ENCODE measurements around the gene LOXL1. TPM values are rescaled to one million over a fixed set of nuclear protein-coding genes. Genes with fewer than 3 reads are reported as not detected.

Gene LOXL1
- total RNA-seq, 1 experiment from 2014 or later: 249 TPM

GRCh38 chr15:73955326-73955725 is 29.1 kb downstream of the LOXL1 start:
- Histone ChIP-seq H3K27ac (ENCODE audit: low read length) (peak overlapping the region; percentile 97), H3K4me1 (ENCODE audit: insufficient read depth, low read length) (peaks cover 60% of the 10 kb centered on the region), H3K9ac (ENCODE audit: low read length) (no peak overlapping the region), H3K79me2 (ENCODE audit: low read length) (peaks cover 29% of the 10 kb centered on the region), H3F3A (ENCODE audit: low read length, unreplicated experiment) (peaks cover 18% of the 10 kb centered on the region), H3K36me3 (ENCODE audit: low read depth, low read length) (peaks cover 4% of the 10 kb centered on the region), H2AFZ (ENCODE audit: low read length) (no peak overlapping the region), H4K20me1 (ENCODE audit: low read length) (no peaks in the 10 kb centered on the region), H3K4me3 (ENCODE audit: low read length) (no peak overlapping the region), H3K4me2 (ENCODE audit: low read length) (peak overlapping the region; percentile 77), H3K9me2 (replicated peaks; ENCODE audit: low read length) (no peaks in the 10 kb centered on the region), H3K9me3 (ENCODE audit: low read length) (no peaks in the 10 kb centered on the region), H3K27me3 (ENCODE audit: low read length) (no peaks in the 10 kb centered on the region)
- no TSS peak for BruUV-seq (replicated peaks)
- ATAC-seq (no peak), DNase-seq (no peak)
- ChIA-PET POLR2A (ENCODE audit: unreplicated experiment) (no interaction called here), CTCF (no interaction called here)
- intact Hi-C loops (cut with micrococcal nuclease): loop anchor here (5.0 kb wide), 1 partner anchor 58 kb away; no protein-coding TSS in a partner anchor
- TF ChIP-seq EZH2 (IDR thresholded peaks at IDR 0.05; ENCODE audit: low read length, unreplicated experiment) (no peak), CTCF (conservative IDR thresholded peaks at IDR 0.05; ENCODE audit: low read depth, low read length) (no peak), EZH2phosphoT487 (IDR thresholded peaks at IDR 0.05; ENCODE audit: borderline replicate concordance, low read length) (no peak)

GRCh38 chr15:73955861-73956742 is 29.8 kb downstream of the LOXL1 start:
- Histone ChIP-seq H3K27me3 (ENCODE audit: low read length) (no peaks in the 10 kb centered on the region), H4K20me1 (ENCODE audit: low read length) (no peaks in the 10 kb centered on the region), H3K9me3 (ENCODE audit: low read length) (no peaks in the 10 kb centered on the region), H3F3A (ENCODE audit: low read length, unreplicated experiment) (peaks cover 18% of the 10 kb centered on the region), H3K27ac (ENCODE audit: low read length) (peak overlapping the region; percentile 97), H3K36me3 (ENCODE audit: low read depth, low read length) (peaks cover 4% of the 10 kb centered on the region), H3K4me2 (ENCODE audit: low read length) (peak overlapping the region; percentile 77), H2AFZ (ENCODE audit: low read length) (no peak overlapping the region), H3K9me2 (replicated peaks; ENCODE audit: low read length) (no peaks in the 10 kb centered on the region), H3K4me3 (ENCODE audit: low read length) (peak overlapping the region; percentile 32; the same call in 1 of the 2 replicates), H3K79me2 (ENCODE audit: low read length) (peaks cover 33% of the 10 kb centered on the region), H3K9ac (ENCODE audit: low read length) (peak overlapping the region; percentile 73), H3K4me1 (ENCODE audit: insufficient read depth, low read length) (peaks cover 62% of the 10 kb centered on the region)
- ATAC-seq: peak; percentile 23
- intact Hi-C loops (cut with micrococcal nuclease): loop anchor here (2.0 to 5.0 kb wide), 3 partner anchors 29 to 59 kb away; partner anchors contain the start of gene LOXL1
- ChIA-PET CTCF (interaction anchor here (0.6 to 0.8 kb wide), 2 partner anchors 17 to 82 kb away, joined by 3 to 6 read pairs; no protein-coding TSS in a partner anchor), POLR2A (ENCODE audit: unreplicated experiment) (interaction anchor here (0.9 to 1.9 kb wide), 2 partner anchors 15 to 28 kb away, joined by 6 to 8 read pairs; no protein-coding TSS in a partner anchor)
- DNase-seq: no peak
- BruUV-seq (replicated peaks): TSS peak; percentile 73
- TF ChIP-seq EZH2 (IDR thresholded peaks at IDR 0.05; ENCODE audit: low read length, unreplicated experiment): no peak
- no peak for TF ChIP-seq CTCF (conservative IDR thresholded peaks at IDR 0.05; ENCODE audit: low read depth, low read length)
- no peak for TF ChIP-seq EZH2phosphoT487 (IDR thresholded peaks at IDR 0.05; ENCODE audit: borderline replicate concordance, low read length)

All from PC-3 (cell line).